Kidney epithelial cell (primary cell): Measurements from ENCODE around the gene SCYL2. TPM values are rescaled to one million over a fixed set of nuclear protein-coding genes. Genes with fewer than 3 reads are reported as not detected.
"Not testable (repeated sequence)": the region's sequence is repeated elsewhere in the genome, so short reads cannot be mapped to it uniquely, and the experiment has no call there.

Experiments used
- DNase-seq: peaks from one replicate; pipeline ENCODE4 v3.0.0-alpha.2; 2010; ENCODE audit warnings: low read depth
- H3K27me3 ChIP-seq: 2 replicates; pipeline ENCODE4 v1.6.0; 2011; ENCODE audit warnings: low read length; ENCODE audit not compliant: control insufficient read depth, insufficient read depth
- H3K36me3 ChIP-seq: 2 replicates; pipeline ENCODE4 v1.5.1; 2011; ENCODE audit warnings: low read length; ENCODE audit not compliant: control insufficient read depth, insufficient read depth
- H3K4me3 ChIP-seq: 2 replicates; pipeline ENCODE4 v1.5.1; 2011; ENCODE audit warnings: low read depth, mild to moderate bottlenecking, control low read depth, low read length
- CTCF ChIP-seq: IDR thresholded peaks from 2 replicates; pipeline ENCODE4 v1.5.1; 2011; ENCODE audit warnings: mild to moderate bottlenecking, moderate library complexity, low read length, control low read depth, inconsistent platforms; ENCODE audit not compliant: insufficient read depth, poor library complexity, severe bottlenecking
- total RNA-seq: library from RNA; depleted of rRNA; stranded (reverse); fragments of >200 nt; gene quantifications from 2 replicates; pipeline ENCODE4 v1.2.3, GENCODE V29; 2015

SCYL2 gene
- total RNA-seq, 1 donor from 2014 or later, result 47.5 TPM

- H3K4me3 ChIP-seq, result no peak overlapping the region
- DNase-seq, result no peak
- H3K36me3 ChIP-seq, result no peaks in the 10 kb centered on the region
- no peaks in the 10 kb centered on the region for H3K27me3 ChIP-seq
- no peak for TF ChIP-seq CTCF
Observed at GRCh38 chr12:100302081-100302480, 35.1 kb downstream of the SCYL2 start.

- TF ChIP-seq CTCF, result no peak
- Histone ChIP-seq H3K4me3 (no peak overlapping the region), H3K27me3 (no peaks in the 10 kb centered on the region), H3K36me3 (no peaks in the 10 kb centered on the region)
- DNase-seq, result no peak
Observed at GRCh38 chr12:100303831-100304230, 36.9 kb downstream of the SCYL2 start.

GRCh38 chr12:100304334-100304733, 37.4 kb downstream of the SCYL2 start:
- not testable (repeated sequence) for H3K36me3 ChIP-seq, DNase-seq, H3K4me3 ChIP-seq, H3K27me3 ChIP-seq

- H3K4me3 ChIP-seq, DNase-seq, H3K27me3 ChIP-seq: not testable (repeated sequence)
Observed at GRCh38 chr12:100308138-100308537, 41.2 kb downstream of the SCYL2 start.

GRCh38 chr12:100311317-100311716, 44.3 kb downstream of the SCYL2 start:
- DNase-seq, result no peak
- Histone ChIP-seq H3K36me3 (no peaks in the 10 kb centered on the region), H3K27me3 (no peaks in the 10 kb centered on the region), H3K4me3 (no peak overlapping the region)
- TF ChIP-seq CTCF, result no peak

More at GRCh38 chr12:100308138-100308537, 41.2 kb downstream of the SCYL2 start:
- not testable (repeated sequence) for H3K36me3 ChIP-seq

- DNase-seq, result no peak
- Histone ChIP-seq H3K4me3 (no peak overlapping the region), H3K36me3 (no peaks in the 10 kb centered on the region), H3K27me3 (no peaks in the 10 kb centered on the region)
- no peak for TF ChIP-seq CTCF
Observed at GRCh38 chr12:100317371-100317770, 50.4 kb downstream of the SCYL2 start.

GRCh38 chr12:100324498-100324897, 57.5 kb downstream of the SCYL2 start:
- Histone ChIP-seq H3K27me3 (no peaks in the 10 kb centered on the region), H3K4me3 (no peak overlapping the region), H3K36me3 (no peaks in the 10 kb centered on the region)
- TF ChIP-seq CTCF, result no peak
- no peak for DNase-seq
